ENCODE results near the gene STX18.

DNA sequence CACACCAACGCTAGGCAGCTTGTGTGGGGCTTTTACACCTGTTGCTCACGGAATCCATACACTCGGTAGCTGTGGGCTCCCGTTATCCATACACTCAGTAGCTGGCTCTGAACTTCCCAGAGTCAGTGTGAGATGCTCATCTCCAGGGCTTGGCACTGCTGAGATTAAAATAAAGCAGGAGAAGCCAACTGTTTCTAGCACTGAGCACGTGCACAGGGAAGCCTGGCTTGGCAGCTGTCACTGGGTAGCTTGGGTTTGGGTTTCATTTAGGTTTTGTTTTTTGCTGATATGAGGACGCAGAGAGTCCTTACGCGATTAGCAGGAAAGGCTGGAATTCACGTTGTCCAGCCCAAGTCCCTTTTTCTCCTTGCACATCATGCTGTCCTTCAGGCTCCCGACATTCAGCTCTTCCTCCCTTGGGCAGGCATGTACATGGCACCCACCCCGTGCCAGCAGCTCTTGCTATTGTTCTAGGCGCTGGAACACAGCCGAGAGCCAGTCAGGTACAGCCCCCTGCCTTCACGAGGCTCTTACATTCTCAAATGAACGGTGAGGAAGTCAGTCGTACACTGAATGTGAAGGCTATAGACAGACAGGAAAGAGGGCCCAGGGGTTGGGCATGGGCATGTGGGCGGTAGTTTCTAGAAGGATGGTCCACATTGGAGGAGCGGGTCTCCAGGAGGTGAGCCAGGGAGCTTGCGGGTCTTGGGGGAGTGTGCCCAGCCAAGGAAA is 129.0 kb downstream of the STX18 start:
- TF ChIP-seq, protein P1, sequence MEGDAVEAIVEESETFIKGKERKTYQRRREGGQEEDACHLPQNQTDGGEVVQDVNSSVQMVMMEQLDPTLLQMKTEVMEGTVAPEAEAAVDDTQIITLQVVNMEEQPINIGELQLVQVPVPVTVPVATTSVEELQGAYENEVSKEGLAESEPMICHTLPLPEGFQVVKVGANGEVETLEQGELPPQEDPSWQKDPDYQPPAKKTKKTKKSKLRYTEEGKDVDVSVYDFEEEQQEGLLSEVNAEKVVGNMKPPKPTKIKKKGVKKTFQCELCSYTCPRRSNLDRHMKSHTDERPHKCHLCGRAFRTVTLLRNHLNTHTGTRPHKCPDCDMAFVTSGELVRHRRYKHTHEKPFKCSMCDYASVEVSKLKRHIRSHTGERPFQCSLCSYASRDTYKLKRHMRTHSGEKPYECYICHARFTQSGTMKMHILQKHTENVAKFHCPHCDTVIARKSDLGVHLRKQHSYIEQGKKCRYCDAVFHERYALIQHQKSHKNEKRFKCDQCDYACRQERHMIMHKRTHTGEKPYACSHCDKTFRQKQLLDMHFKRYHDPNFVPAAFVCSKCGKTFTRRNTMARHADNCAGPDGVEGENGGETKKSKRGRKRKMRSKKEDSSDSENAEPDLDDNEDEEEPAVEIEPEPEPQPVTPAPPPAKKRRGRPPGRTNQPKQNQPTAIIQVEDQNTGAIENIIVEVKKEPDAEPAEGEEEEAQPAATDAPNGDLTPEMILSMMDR (IDR thresholded peaks at IDR 0.05): no peak
- TF ChIP-seq POLR2AphosphoS5 (IDR thresholded peaks at IDR 0.05): no peak
- TF ChIP-seq EP300 (IDR thresholded peaks at IDR 0.05): no peak
- no peak for TF ChIP-seq POLR2A (IDR thresholded peaks at IDR 0.05)

Data from suprapubic skin (tissue), 4 donors.